COR-L47 (cell line): ENCODE measurements around the gene MOB3B.
A peak's percentile ranks its signal among the peaks of the same experiment; 100 is the strongest.

ENCODE experiments used
- DNase-seq: peaks from one replicate; lab custom pipeline; 2025; lab: John Stamatoyannopoulos, UW

Gene MOB3B

DNA sequence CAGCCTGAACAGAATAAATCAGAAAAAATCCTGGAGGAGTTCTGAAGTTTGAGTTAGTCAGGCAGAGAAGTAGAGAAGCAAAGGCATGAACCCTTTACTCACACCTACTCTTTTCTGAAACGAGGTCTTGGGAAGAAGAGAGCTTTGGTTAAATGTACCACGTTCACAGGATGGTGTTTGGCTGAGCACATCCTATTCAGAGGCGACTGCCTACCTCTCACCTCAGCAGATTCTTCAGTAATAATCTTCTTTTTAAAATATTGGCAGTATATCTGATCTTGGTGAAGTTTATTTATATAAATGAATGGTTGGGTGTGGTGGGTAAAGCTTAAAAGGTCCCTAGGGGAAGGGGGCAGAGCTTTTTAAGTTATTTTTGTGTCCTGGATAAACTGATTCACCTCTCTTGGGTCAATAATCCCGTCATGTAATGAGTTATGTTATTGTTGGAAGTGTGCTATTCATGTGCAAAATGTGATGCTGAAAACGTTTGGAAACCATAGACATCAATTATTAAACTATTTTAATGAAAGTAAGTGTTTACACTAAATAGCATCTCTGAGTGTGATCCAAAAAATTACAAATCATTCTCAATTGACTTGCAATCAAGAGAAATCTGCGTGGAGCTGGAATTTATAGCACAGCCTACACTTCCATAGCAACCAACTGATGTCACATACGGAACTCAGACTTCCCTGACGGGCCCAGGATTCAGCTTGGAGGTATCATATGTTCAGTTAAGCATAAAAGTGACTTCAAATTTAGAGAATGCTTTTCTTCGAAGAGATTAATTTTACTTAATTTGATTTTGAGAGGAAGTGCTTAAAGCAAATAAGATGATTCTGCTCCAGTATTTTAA is 138.3 kb downstream of the MOB3B start:
- DNase-seq = no peak

DNA sequence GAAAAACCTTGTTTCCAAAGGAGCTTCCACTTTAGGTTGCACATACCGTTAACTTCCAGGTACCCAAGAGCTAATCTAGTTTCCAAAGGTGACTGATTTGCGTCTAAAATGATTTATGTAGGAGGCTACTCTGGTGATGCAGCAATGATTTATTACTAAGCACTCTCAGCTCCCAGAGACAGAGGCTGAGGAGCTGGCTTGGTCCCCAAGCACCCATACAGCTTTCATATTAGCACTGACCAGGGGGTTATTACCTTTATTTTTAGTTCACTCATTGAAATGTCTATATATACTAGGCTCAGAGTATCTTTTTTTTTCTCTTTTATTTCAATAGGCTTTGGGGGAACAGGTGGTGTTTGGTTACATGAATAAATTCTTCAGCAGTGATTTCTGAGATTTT is 141.5 kb downstream of the MOB3B start:
- DNase-seq = no peak

DNA sequence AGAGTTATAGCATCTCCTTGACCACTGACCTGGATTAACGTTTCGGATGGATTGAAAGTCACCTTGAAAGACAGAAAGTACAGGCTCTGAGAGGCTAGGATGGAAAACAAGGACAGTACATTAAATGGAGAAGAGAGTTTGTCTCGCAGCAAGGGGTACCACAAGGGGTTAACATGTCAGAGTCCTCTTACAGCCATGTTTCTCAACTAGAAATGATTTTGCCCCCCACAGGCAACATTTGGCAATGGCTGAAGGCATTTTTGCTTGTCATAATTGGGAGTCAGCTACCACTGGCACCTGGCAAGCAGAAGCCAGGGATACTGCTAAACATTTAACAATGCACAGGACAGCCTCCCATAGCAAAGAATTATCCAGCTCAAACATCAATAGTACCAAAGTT is 141.9 kb downstream of the MOB3B start:
- DNase-seq = no peak

DNA sequence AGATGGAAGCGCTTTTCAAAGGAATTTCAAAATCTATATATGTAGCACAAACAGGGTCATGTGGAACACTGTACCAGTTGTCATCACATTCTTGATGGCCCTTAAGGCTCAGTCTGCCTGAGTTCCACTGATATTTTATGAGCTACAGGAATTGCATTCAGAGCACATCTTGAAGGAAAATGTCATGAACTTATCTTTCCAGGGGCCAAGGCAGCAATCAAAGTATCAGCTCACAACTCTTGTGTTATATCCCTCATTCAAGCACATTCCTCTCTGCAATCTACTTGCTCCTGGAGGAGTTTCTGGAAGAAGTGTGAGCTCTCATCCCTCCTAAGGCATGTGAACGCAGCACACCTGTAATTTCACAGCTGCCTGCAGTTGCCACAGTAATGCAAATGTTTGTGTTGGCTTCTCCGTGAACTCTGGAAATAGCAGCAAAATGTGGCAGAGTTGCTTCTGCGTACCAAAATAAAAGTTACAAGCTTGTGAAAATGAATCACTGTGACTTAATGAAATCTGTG is 143.0 kb downstream of the MOB3B start:
- DNase-seq = no peak

DNA sequence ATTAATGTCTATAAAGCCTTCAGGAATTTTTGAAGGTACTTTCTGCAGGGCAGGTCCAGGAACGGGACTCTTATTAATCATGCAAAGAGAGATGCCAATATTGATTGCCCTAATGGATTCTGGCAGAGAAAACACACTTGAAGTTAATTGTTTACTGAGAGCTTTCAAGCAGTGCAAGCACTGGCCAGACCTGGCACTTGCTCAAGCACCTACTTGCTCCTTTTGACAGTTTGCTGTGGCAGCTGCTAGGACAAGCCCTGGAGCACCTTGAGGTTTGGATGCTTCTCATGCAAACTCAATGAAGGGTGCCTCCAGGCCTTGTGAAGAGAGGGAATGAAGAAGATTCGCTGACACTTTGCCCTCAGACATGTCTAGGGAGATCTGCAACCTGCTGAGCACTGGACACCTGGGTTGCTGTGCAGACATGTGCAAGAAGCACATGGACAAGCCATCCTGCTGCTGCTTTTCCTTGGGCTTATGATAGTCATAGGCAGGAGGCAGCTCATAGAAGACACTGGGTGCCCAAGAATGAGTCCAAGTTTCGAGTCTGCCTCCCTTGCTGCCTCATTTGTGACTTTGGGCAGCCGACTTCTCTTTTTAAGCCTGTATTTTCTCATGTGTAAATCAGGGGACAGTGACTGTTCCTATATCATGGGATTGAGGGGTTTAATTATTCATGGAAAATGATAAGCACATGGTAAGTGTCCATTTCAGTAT is 143.8 kb downstream of the MOB3B start:
- DNase-seq = peak; percentile 64

DNA sequence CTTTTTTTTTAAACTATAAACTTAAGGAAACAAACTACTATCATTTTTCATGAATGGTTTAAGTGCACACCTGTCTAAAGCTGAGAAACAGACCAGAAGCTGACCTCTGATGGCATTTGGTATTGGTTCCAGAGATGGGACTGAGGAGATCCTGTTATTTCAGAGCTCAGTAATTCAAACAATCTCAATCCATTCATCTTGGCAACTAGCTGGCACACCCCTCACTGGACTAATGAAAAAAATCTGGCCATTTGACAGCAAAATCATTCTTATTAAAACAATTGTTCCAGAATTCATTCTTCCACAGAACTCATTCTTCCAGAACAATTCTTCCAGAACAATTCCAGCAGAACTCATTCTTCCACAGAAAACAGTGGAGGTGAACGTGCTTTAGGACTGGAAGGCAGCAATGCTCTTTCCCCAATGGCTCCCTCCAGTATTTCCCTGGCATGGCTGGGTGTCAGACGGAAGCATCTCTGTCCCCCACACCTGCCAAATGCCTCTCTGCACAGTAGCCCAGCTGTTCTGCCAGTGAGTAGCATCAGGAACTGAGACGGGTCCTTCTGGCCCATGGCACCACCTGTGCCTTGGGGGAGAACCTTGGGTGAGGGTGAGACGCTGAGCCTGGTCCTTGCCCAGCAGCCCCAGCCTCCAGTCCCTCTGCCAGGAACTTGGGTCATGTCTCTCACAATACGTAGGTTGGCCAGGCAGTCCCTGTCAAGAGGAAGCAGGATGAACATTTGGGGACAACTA is 145.2 kb downstream of the MOB3B start:
- no peak for DNase-seq

DNA sequence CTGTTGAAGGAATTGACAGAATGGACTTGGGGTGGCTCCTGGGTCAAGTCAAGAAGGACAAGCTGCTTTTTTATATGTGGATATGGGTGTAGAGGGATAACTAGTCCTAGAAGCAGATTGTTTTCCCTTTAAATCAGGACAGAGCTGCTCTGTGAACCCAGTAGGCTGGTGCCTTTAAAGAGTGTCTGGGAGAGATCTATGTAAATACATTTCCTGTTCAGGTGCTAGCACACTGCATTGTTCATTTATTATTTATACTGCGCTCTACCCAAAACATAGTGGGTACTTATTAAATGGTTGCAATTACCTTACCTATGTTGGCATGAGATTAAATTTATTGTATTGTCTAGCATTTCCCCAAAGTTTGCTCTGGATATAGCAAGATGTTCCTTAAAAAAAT is 146.1 kb downstream of the MOB3B start:
- peak; percentile 58 for DNase-seq

DNA sequence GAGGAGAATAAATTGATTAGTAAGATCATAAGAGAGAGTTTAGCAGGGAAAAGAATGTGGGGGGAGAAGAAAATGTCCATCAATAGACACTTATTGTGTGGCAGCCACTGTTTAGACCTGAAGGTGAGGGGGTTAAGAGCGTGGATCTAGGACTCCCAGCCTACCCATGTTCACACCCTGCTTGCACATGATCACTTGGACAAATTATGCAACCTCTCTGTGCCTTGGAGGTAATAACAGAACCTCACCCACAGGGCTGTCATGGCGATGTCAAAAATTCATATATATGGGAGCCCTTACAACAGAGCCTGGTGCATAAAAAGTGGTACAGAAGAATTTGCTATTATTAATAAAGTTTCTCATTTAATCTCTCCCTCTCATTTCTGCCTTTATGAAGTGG is 146.6 kb downstream of the MOB3B start:
- DNase-seq = no peak

DNA sequence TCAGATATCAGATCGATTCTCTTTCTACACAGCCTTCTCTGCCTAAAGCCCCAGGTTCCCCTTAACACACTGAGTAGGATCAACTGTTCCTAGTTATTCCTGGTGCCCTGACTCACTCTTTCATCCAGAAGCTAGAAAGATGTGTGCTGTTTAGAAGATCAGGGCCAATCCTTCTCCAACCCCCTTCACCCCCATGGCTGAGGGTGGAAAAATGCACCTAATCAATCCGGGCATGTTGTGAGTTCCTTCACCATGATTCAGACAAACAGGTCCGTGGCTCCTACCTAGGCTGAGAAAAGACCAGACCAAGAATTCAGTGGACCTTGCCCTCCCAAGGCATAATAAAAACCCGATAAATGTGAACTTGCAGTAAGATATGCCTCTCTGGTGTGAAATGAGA is 147.3 kb downstream of the MOB3B start:
- DNase-seq = no peak

DNA sequence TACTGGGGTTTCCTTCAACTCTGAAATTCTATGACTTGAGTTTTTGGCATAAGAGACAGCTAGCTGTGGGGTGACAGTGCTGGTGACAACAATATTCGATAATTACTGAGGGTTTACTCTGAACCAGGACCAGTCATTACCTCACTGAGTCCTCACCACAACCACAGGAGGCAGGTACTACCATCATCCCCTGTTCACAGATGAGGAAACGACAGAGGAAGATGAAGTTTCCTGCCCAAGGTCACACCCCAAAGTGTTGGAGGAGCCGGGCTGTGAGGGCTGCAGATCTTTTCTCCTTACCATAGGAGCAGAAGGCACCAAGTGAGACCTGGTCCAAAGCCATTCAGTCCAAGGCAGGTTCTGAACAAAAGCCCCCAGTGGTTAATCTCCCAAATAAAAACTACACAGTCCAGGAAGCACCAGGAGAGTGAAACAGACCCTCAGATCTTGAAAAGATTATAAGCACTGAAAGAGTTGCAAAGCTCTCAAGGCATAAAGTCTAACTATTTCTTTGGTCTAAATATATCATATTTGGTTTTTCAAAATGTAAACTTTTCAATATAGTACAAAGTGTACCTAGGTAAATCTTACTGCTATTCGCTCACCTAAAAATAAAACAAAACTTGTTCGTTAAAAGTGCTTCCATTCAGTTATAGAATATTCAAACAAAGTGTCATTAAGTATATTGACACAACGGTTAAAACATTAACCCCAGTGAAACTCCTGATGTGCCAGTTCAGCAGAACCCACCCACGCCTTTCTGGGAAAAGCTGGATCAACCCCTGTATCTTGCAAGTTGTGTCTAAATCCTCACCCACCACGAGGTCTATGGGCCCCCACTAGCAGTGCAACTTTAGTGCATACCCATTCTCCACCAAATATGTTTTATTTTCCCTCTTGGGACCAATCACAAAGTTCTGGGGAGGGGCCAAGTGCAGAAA is 150.0 kb downstream of the MOB3B start:
- no peak for DNase-seq

DNA sequence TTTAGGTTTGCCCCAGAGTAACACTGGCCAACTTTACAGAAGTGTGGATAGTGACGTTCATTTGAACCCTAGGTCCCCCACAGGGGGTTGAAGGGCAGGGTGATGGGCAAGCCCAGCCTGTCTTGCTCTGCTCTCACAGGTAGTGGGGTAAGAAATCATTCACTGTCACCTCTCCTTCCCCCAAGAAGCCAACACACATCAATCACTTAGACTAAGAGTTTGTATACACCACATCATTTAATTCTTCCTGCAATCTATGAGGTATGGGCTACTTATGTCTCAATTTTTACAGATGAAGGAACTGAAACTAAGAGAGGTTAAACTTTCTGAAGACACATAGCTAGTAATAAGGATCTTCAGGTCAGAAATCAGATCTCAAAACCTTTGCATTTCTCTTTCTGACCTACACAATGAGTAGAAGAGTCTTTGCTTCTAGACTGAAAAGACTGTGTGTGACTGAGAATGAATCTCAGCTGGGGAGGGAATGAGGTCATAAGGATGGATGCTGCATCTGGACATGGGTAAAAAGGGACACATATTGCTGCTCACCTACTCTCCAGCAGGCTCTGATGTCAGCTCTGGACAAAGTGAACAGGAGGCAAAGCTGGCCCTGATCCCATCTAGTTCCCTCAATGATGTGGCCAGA is 151.7 kb downstream of the MOB3B start:
- DNase-seq = no peak

DNA sequence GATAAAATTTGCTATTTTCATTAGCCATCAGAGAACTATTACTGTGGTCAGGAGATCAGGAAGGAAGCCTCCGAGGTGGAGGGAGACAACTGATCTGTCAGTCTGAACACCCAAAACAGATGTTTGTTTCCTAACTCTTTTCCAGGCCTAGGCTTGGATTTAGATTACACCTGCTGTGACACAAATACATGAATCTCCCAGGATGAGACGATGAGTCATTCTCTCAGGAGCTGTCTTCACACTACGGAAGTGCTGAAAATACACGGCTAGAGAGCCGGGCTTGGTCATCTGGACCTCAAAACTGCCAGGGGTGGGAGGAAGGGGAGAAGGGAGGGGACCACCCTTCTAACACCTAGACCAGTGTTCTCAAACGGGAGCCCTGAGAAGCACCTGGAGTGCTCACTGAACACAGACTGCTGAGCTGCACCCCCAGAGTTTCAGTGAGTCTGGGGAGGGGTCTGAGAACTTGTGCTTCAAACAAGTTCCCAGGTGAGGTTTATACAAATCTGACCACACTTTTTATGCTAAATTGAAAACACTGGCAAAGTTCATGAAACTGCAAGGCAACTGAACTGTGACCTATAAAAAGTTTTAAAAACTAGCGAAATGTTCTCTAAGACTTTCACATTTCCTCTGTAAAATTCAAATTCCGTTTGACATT is 152.3 kb downstream of the MOB3B start:
- peak; percentile 40 for DNase-seq

DNA sequence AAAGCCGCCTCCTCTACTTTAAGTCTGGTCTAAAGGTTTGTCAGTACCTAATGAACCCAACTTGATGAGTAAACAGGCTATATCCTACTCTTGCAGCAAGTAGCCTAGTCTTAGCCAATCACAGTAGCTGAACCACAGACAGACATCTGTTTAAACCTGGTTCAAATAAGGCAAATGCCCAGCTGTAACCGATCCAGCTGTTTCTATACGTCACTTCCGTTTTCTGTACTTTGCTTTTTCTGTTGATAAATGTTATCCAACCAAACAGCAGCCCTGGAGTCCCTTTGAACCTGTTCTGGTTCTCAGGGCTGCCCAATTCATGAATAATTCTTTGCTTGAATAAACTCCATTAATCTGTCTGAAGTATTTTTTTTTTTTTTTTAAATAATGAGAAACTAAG is 155.8 kb downstream of the MOB3B start:
- DNase-seq = no peak

DNA sequence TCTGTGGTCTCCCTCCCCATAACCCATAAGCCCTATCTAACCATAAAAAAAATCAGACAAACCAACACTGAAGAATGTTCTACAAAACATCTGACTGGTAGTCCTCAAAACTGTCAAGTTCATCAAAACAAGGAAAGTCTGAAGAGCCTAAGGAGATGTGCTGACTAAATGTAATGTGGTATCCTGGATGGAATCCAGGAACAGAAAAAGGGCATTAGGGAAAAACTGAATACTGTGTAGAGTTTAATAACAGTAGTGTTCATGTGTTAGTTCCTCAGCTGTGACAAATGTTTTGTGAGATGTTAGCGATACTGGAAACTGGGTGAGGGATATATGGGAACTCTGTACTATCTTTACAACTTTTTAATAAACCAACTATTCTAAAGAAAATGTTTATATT is 157.0 kb downstream of the MOB3B start:
- no peak for DNase-seq

DNA sequence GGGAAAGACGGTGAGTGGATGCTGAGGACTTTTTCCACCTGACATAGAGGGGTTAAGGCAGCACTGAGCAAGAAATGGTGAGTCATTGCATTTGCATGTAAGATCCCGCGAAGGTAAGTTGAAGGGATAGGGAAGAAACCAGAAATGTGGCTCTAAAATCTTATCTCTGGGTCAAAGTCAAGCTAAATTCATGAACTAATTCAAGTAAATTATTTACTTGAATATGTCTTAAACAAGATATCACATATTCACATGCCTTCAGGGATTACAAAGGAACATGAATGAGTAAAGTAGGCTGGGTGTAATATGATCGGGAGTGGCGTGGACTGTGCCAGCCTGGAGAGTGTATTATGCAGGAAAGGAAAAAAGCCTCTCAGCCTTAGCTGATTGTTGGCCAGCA is 158.2 kb downstream of the MOB3B start:
- DNase-seq = no peak

DNA sequence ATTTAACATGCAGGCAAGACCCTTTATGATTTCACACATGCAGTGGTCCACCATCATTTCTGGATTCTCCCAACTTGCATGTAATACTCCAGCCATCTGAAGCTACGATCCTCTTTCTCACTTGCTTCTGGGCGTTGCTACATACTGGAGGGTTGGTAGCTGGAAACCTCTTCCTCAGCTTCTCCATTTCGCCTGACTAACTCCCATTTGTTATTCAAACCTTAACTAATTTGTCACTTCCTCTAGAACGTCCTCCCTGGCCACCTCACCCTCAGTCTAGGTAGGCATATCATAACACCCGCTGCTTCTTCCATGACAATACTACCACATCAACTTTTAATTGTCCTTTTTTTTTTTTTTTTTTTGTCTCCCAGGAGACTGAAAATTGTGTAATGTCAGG is 160.0 kb downstream of the MOB3B start:
- no peak for DNase-seq

DNA sequence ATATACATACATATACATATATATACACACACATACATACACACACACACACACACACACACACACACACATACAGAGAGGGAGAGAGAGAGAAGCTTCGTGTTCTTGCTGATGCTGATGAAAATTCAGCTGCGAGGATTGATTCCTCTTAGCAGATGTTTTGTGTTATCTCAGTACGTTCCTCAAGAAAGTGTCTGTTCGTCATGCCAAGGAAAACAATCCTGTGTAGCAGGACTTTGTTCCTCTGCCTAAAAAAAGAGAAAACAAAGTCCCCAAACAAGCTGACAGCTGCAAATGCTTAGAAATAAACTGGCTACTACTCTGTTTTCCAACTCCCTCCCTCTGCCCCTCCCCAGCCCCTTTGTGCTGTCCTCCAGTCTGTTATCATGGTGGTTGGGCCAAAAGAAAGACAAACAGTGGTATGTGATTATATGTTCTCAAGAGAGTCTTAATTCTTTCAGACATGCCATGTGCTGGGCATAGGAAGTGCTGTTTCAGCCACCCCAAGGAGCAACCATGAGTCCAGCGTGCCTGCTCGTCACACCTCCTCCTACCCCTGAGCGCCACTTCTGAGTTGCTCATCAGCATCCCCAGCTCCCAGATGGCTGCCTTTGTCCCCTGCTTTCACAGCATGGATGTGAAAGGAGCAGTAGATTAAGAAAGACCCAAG is 161.2 kb downstream of the MOB3B start:
- DNase-seq = no peak

DNA sequence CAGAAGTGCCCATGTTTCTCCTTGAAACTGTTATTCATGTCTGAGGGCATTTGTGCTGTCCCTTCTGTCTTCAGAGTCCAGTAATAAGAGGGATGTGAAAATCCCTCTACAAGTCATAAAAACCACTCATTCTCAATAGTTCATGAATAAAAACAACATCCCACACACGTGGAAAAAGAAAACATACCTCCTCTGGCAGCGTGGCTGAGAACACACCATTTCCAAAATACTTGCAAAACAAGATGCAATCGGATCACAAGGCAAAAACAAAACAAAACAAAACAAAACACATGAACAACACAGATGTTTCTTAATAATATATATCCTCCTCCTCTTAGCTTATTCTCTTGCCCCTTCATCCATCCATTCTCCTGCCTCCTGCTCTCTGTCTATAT is 161.7 kb downstream of the MOB3B start:
- no peak for DNase-seq

DNA sequence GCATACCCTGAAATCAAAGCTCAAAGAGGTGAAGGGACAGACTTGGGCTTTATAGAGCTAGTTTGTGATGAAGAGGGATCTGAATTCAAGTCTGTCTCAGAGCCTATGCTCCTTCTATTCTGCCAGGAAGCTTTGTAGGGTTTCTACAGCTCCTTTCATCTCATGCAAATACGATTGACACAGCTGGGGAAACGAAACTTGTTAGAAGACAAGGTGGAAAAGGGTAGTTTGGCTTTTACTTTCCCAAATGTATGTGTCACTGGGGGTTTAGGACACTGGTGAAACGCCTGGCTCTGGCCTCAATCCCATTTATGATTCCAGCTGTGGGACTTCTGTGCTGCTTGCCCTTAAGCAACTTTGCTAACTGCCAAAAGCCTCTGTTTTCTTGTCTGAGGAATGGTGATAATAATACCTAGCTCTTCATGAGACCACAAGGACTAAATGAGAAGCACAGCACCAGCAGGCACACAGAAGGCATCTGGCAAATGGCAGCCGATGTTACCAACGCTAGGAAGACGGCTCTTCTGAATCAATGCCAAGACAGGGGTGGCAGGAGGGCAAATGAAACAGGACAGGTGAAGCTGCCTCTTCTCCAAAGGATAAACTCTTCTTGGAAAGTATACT is 162.3 kb downstream of the MOB3B start:
- no peak for DNase-seq
